Measurements from ENCODE around the gene EPB41L3. TPM values are rescaled to one million over a fixed set of nuclear protein-coding genes. Genes with fewer than 3 reads are reported as not detected.

EPB41L3 gene
- 0.16 to 0.28 TPM (median 0.25 TPM) in 5 replicates for total RNA-seq (2022; extraction: Qiagen RNA extraction)

GRCh38 chr18:5543773-5544389 lies at the start of gene EPB41L3:
Gene EPB41L3 (minus strand): TSS chr18:5543997. CDS start chr18:5489183, 54,814 bp downstream.

Other genes starting within 250 kb of the EPB41L3 start
- 6.1 to 8.2 TPM (median 6.5 TPM) in 5 replicates for gene ZBTB14, start 248.3 kb downstream of the EPB41L3 start, total RNA-seq (2022; extraction: Qiagen RNA extraction)

Measured in A549 treated with Hydrocortisone at 1 μM for 4 hours (cell line).